ENCODE measurements around the gene SPEF1.

The SPEF1 gene

GRCh38 chr20:3748073-3748472, 33.2 kb downstream of the SPEF1 start:
- DNase-seq (ENCODE audit: low spot score): no peak

GRCh38 chr20:3747471-3747870, 33.8 kb downstream of the SPEF1 start:
- DNase-seq (ENCODE audit: low spot score): no peak

- DNase-seq (ENCODE audit: low spot score): no peak
These were observed 35.5 kb downstream of the SPEF1 start for GRCh38 chr20:3745686-3746173.

DNA sequence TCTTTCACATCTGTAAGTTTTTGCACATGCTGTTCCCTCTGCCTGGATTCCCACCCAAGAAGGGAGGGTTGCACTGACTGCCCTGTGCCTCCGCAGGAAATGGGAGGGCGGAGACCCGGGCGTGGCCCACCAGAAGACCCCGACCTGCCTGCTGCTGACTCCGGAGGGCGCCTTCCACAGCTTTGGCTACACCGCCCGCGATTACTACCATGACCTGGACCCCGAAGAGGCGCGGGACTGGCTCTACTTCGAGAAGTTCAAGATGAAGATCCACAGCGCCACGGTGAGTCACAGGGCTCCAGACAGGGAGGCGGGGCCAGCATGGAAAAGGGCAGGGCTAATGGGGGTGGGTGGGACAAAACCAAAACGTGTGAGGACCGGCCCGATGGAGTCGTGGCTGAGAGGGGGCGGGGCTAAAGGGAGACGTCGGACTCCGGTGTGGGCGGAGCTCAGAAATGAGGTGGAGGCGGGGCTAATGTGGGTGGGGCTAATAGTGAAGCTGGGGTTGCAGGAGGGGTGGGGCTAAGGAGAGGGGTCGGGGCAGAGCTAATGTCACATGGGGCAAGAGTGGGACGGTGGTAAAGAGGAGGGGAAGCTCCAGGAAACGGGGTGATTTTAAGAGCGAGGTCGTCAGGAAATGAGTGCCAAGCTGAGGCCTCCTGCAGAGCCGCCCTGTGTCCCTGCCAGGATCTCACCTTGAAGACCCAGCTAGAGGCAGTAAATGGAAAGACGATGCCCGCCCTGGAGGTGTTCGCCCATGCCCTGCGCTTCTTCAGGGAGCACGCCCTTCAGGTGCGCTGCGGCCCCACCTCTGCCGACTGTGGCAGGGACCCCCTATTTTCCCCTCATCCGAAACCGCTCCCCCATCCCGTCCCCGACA, 36.2 kb downstream of the SPEF1 start:
- DNase-seq (ENCODE audit: low spot score): no peak

- DNase-seq (ENCODE audit: low spot score): no peak
These were observed 37.2 kb downstream of the SPEF1 start for GRCh38 chr20:3744037-3744436.

- no peak for DNase-seq (ENCODE audit: low spot score)
These were observed 38.0 kb downstream of the SPEF1 start for GRCh38 chr20:3743251-3743650.

- DNase-seq (ENCODE audit: low spot score): no peak
These were observed 39.3 kb downstream of the SPEF1 start for GRCh38 chr20:3741836-3742458.

- no peak for DNase-seq (ENCODE audit: low spot score)
These were observed 40.5 kb downstream of the SPEF1 start for GRCh38 chr20:3740615-3741301.

- no peak for DNase-seq (ENCODE audit: low spot score)
These were observed 41.3 kb downstream of the SPEF1 start for GRCh38 chr20:3739926-3740451.

GRCh38 chr20:3739054-3739925, 42.0 kb downstream of the SPEF1 start:
- no peak for DNase-seq (ENCODE audit: low spot score)

- DNase-seq (ENCODE audit: low spot score): no peak
These were observed 42.9 kb downstream of the SPEF1 start for GRCh38 chr20:3738111-3739053.

GRCh38 chr20:3735768-3736167, 45.5 kb downstream of the SPEF1 start:
- DNase-seq (ENCODE audit: low spot score): no peak

GRCh38 chr20:3734111-3734843, 47.0 kb downstream of the SPEF1 start:
- no peak for DNase-seq (ENCODE audit: low spot score)

DNA sequence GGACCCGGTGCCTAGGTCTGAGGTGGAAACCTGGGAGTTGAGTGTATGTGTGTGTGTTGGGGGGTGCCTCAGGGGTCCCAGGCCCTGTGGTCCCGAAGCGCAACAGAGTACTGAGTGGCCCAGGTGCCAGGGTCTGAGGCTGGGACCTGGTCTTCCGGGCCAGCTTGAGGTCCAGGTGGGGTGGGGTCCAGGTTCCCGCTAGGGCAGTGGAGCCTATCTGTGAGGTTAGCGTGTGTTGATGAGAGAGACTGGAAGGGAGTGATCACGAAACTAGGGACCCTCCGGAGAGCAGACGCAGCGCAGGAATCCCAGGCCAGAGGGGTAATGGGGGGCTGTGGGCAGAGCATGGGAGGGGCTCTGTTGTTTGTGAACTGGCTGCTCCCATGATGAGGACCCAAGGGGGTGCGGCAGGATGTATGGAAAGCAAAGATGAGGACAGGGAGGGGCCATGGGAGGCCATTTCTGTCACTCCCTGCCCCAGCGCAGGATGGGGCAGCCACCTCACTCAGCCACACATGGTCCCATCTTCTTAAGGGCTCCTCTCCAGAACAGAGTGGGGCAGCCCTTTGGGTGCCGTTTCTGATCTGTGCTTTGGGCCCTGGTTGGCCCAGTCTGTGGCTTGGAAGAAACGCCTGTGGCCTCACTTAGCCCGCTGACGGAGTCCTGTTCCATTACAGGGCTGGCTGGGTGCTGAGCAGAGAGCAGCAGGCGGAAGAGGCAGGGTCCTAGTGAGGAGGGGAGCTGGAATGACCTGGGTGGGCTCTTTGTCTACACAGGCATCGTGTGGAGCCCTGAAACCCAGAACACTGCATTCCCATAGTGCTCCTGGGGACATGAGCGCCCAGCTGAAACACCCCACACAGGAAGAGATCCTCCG, 47.9 kb downstream of the SPEF1 start:
- DNase-seq (ENCODE audit: low spot score): no peak

DNA sequence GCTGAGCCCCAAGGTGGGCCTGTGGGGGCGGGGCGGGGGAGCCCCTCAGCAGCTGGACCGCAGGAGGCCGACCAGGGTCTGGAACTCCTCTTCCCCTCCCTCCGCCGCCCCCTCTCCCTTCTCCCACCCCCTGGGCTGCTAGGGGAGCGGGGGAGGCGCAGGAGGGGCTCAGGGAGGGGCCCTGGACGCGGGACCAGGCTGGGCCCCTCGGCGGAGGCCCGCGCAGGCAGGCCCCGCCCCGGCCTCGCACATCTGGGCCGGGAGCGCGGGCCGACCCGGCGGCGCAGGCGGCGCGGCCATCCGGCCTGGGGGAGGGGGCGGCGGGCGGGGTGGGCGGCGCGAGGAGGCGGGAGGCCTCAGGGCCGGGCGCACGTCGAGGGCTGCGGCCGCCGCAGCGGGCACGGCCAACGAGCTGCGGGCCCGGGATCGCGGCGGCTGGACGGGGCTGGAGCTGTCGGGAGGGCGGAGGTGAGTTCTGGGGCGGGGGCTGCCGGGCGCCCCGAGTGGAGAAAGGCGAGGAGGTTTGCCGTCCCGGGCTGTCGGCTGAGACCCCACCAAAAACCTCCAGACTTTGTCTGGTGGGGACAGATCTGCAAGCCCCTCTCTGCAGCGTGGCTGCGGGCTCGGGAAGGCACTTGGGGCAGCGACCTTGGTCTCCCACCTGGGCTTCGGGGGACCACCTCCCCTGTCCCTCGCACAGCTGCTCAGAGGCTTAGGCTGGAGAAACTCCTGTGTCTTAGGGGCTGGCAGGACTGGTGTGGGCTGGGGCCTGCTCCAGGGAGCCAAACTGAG, 48.7 kb downstream of the SPEF1 start, which contains the start of gene HSPA12B:
TSS of gene HSPA12B (plus strand) at position 359 of the 792 bp plus-strand sequence. CDS start 5,990 bp downstream, outside the sequence.
- no peak for DNase-seq (ENCODE audit: low spot score)

GRCh38 chr20:3731944-3732326, 49.3 kb downstream of the SPEF1 start:
- DNase-seq (ENCODE audit: low spot score): no peak

DNA sequence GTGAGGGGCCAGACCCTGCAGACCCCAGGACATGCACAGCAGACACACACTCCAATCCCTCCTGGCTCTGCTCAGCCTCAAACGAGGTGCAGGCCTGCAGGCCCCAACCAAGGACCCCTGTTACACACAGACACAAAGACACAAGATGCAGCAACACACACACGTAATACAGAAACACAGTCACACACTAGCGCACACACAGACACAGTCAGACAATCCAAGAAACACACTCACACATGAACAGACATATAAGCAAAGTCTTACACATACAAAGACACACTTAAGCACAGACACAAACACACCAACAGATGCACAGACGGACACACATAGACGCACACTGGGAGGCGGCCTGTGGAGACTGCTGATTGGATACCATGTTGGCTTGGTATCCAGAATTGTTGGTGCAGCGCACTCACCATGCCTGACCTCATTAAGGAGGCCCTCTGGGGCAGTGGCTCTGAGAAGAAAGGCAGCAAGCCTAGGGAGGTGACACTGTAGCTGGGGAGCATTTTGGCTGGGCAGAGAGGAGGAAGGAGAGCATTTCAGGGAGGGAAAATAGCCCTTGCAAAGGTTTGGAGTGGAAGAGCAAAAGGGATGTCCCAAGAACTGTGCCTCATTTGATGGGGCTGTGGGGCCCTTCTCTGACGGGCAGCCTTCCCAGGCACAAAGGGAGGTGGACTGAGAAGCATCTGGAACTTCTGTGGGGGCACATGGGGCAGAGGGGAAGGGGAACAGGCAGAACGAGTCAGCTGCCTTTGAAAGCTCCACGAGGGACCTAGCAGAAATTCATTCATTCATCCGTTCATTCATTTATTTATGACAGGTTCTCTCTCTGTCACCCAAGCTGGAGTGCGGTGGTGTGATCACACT, 50.2 kb downstream of the SPEF1 start:
- no peak for DNase-seq (ENCODE audit: low spot score)
